H9 (cell line): ENCODE measurements around the gene GGA2. TPM values are rescaled to one million over a fixed set of nuclear protein-coding genes. Genes with fewer than 3 reads are reported as not detected.

Experiments
- DNase-seq: peaks from one replicate; pipeline ENCODE4 v3.0.0-alpha.2; 2017
- H2AFZ ChIP-seq: one replicate; pipeline ENCODE4 v1.6.1; 2013; ENCODE audit warnings: mild to moderate bottlenecking, low read length, control low read depth, moderate library complexity
- H2AK5ac ChIP-seq: 2 replicates; pipeline ENCODE4 v1.6.1; 2013; ENCODE audit warnings: low read length, control low read depth, mixed read lengths; ENCODE audit not compliant: insufficient read length
- H2BK120ac ChIP-seq: one replicate; pipeline ENCODE4 v1.6.1; 2013; ENCODE audit warnings: low read depth, mild to moderate bottlenecking, low read length, control low read depth, inconsistent platforms; ENCODE audit not compliant: poor library complexity, severe bottlenecking
- H2BK12ac ChIP-seq: 2 replicates; pipeline ENCODE4 v1.6.1; 2013; ENCODE audit warnings: low read length, control low read depth, mixed read lengths, low read depth; ENCODE audit not compliant: insufficient read length
- H2BK15ac ChIP-seq: 2 replicates; pipeline ENCODE4 v1.6.1; 2013; ENCODE audit warnings: low read depth, low read length, control low read depth
- H2BK20ac ChIP-seq: one replicate; pipeline ENCODE4 v1.6.1; 2013; ENCODE audit warnings: low read depth, mild to moderate bottlenecking, low read length, control low read depth, inconsistent platforms; ENCODE audit not compliant: poor library complexity, severe bottlenecking
- H2BK5ac ChIP-seq: 2 replicates; pipeline ENCODE4 v1.6.1; 2013; ENCODE audit warnings: low read length, control low read depth, mixed read lengths; ENCODE audit not compliant: insufficient read length
- H3K14ac ChIP-seq: 2 replicates; pipeline ENCODE4 v1.6.1; 2013; ENCODE audit warnings: low read length, control low read depth; ENCODE audit not compliant: insufficient read depth
- H3K18ac ChIP-seq: 2 replicates; pipeline ENCODE4 v1.6.1; 2013; ENCODE audit warnings: low read depth, mild to moderate bottlenecking, mixed read lengths, low read length, control low read depth; ENCODE audit not compliant: insufficient read length
- H3K23ac ChIP-seq: 2 replicates; pipeline ENCODE4 v1.6.1; 2013; ENCODE audit warnings: low read length, control low read depth, mixed read lengths, low read depth; ENCODE audit not compliant: insufficient read length
- H3K23me2 ChIP-seq: 2 replicates; pipeline ENCODE4 v1.6.1; 2013; ENCODE audit warnings: low read depth, mild to moderate bottlenecking, mixed read lengths, low read length, control low read depth; ENCODE audit not compliant: insufficient read length, poor library complexity, severe bottlenecking
- H3K27ac ChIP-seq: 2 replicates; pipeline ENCODE4 v1.5.1; 2013; ENCODE audit warnings: low read length, control low read depth, mixed read lengths, low read depth; ENCODE audit not compliant: insufficient read length
- H3K27me3 ChIP-seq: 2 replicates; pipeline ENCODE4 v1.6.1; 2013; ENCODE audit warnings: low read length, control low read depth, inconsistent platforms; ENCODE audit not compliant: insufficient read depth
- H3K4ac ChIP-seq: 2 replicates; pipeline ENCODE4 v1.6.1; 2013; ENCODE audit warnings: low read depth, mild to moderate bottlenecking, control low read depth, inconsistent platforms, low read length, moderate library complexity
- H3K4me1 ChIP-seq: 2 replicates; pipeline ENCODE4 v1.6.1; 2013; ENCODE audit warnings: low read length, control low read depth, inconsistent platforms; ENCODE audit not compliant: insufficient read depth
- H3K4me2 ChIP-seq: 2 replicates; pipeline ENCODE4 v1.6.1; 2013; ENCODE audit warnings: low read length, control low read depth, mixed read lengths; ENCODE audit not compliant: insufficient read length, insufficient read depth
- H3K56ac ChIP-seq: 2 replicates; pipeline ENCODE4 v1.6.1; 2013; ENCODE audit warnings: low read depth, mild to moderate bottlenecking, mixed read lengths, low read length, control low read depth; ENCODE audit not compliant: insufficient read length
- H3K79me1 ChIP-seq: 2 replicates; pipeline ENCODE4 v1.6.1; 2013; ENCODE audit warnings: low read depth, mild to moderate bottlenecking, moderate library complexity, low read length, control low read depth, inconsistent platforms; ENCODE audit not compliant: insufficient read depth, poor library complexity, severe bottlenecking
- H3K79me2 ChIP-seq: 2 replicates; pipeline ENCODE4 v1.6.1; 2013; ENCODE audit warnings: low read length, control low read depth, inconsistent platforms; ENCODE audit not compliant: insufficient read depth
- H3K9ac ChIP-seq: 2 replicates; pipeline ENCODE4 v1.6.1; 2013; ENCODE audit warnings: low read length, control low read depth, mixed read lengths; ENCODE audit not compliant: insufficient read length; ENCODE audit errors: extremely low read depth
- H3K9me3 ChIP-seq: one replicate; pipeline ENCODE4 v1.6.1; 2013; ENCODE audit warnings: low read depth, low read length, inconsistent platforms; ENCODE audit not compliant: control insufficient read depth
- H3T11ph ChIP-seq: one replicate; pipeline ENCODE4 v1.6.1; 2013; ENCODE audit warnings: mild to moderate bottlenecking, low read length, control low read depth, inconsistent platforms
- H4K20me1 ChIP-seq: one replicate; pipeline ENCODE4 v1.6.1; 2013; ENCODE audit not compliant: control insufficient read depth, insufficient read length, insufficient read depth
- H4K5ac ChIP-seq: 2 replicates; pipeline ENCODE4 v1.6.1; 2013; ENCODE audit warnings: low read depth, mild to moderate bottlenecking, mixed read lengths, low read length, control low read depth; ENCODE audit not compliant: insufficient read length
- H4K8ac ChIP-seq: replicated peaks from 2 replicates; pipeline ENCODE4 v1.6.1; 2013; ENCODE audit warnings: low read length, control low read depth, mixed read lengths, low read depth; ENCODE audit not compliant: insufficient read length
- H4K91ac ChIP-seq: 2 replicates; pipeline ENCODE4 v1.6.1; 2013; ENCODE audit warnings: low read depth, mild to moderate bottlenecking, moderate library complexity, mixed read lengths, low read length, control low read depth; ENCODE audit not compliant: insufficient read length
- H3K27ac Mint-ChIP-seq, 3 experiments: 2 replicates in 2 of 3; 3 replicates in 1 of 3; pipeline ENCODE4 v1.8.0; 2020 to 2021; ENCODE audit warnings: mixed read lengths in 3 of 3, mild to moderate bottlenecking in 1 of 3, moderate library complexity in 1 of 3
- H3K27me3 Mint-ChIP-seq: 2 replicates; pipeline ENCODE4 v1.8.0; 2021; ENCODE audit warnings: low read depth, mild to moderate bottlenecking, moderate library complexity, mixed read lengths
- H3K36me3 Mint-ChIP-seq, 3 experiments: 2 replicates in 2 of 3; 3 replicates in 1 of 3; pipeline ENCODE4 v1.8.0; 2020 to 2021; ENCODE audit warnings: low read depth in 3 of 3, mixed read lengths in 3 of 3; ENCODE audit not compliant: insufficient read depth in 1 of 3
- H3K4me1 Mint-ChIP-seq, 2 experiments: 2 replicates each; pipeline ENCODE4 v1.8.0; 2020; ENCODE audit warnings: mixed read lengths in 2 of 2
- H3K4me3 Mint-ChIP-seq, 2 experiments: 2 replicates in 1 of 2; 3 replicates in 1 of 2; pipeline ENCODE4 v1.8.0; 2020 to 2021; ENCODE audit warnings: mild to moderate bottlenecking in 2 of 2, mixed read lengths in 2 of 2, moderate library complexity in 1 of 2
- H3K9me3 Mint-ChIP-seq, 2 experiments: 2 replicates in 1 of 2; 3 replicates in 1 of 2; pipeline ENCODE4 v1.8.0; 2020; ENCODE audit warnings: mild to moderate bottlenecking in 2 of 2, mixed read lengths in 2 of 2, moderate library complexity in 1 of 2
- CTCF ChIP-seq: fragments of 200-600 bp; sonication (generic); conservative IDR thresholded peaks from 3 replicates; pipeline ENCODE4 v1.8.0; 2021; ENCODE audit warnings: antibody characterized with exemption, mild to moderate bottlenecking
- WGBS: extraction: QIAGEN DNeasy Blood & Tissue Kit; methylation state at CpG from one replicate; pipeline ENCODE4 v1.1.7; 2013; ENCODE audit warnings: missing lambda C conversion rate, low lambda C conversion rate, mixed read lengths; ENCODE audit not compliant: insufficient read length; ENCODE audit errors: extremely low coverage; 5-methylcytosine and 5-hydroxymethylcytosine counted together
- total RNA-seq: library from RNA; stranded (reverse); gene quantifications from 2 replicates; pipeline ENCODE4 v1.2.1, GENCODE V29; 2021

Gene GGA2
- total RNA-seq, 1 experiment from 2014 or later: 143 TPM

DNA sequence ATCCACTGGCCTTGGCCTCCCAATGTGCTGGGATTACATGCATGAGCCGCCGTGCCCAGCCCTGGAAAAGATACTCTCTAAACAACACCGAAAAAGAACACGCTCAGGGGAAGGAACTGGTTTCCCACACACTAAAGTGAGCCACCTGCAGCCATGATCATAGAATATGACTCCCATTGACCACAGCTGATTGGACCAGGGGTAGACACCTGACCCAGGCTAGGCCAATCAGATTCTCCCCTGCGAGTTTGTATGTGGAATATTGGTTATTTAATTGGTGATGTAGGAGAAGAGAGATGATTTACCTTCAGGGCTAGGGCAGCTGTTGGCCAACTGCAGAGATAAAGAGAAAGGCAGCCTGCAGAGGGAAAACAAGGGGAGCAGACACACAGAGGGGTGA is 9.0 kb upstream of the GGA2 start:
- Histone ChIP-seq H3K18ac (no peak overlapping the region), H3K56ac (no peak overlapping the region), H4K5ac (no peak overlapping the region), H3K9me3 (no peaks in the 10 kb centered on the region), H3K4me1 (no peaks in the 10 kb centered on the region), H3K4ac (no peak overlapping the region), H3K79me2 (no peaks in the 10 kb centered on the region), H2BK12ac (no peak overlapping the region), H4K8ac (no peak overlapping the region), H4K20me1 (no peaks in the 10 kb centered on the region), H3K23me2 (no peaks in the 10 kb centered on the region), H3T11ph (no peak overlapping the region), H2AFZ (no peak overlapping the region), H3K27ac (no peak overlapping the region), H3K27me3 (no peaks in the 10 kb centered on the region), H3K9ac (no peak overlapping the region), H2AK5ac (no peak overlapping the region), H2BK5ac (no peak overlapping the region), H3K79me1 (no peaks in the 10 kb centered on the region), H2BK15ac (no peak overlapping the region), H3K14ac (no peak overlapping the region), H2BK20ac (no peak overlapping the region), H2BK120ac (no peak overlapping the region), H3K4me2 (no peak overlapping the region), H4K91ac (no peak overlapping the region), H3K23ac (no peak overlapping the region)
- no peak for DNase-seq
- Mint-ChIP-seq H3K36me3 (peaks cover 25 to 68% (median 47%) of the 10 kb centered on the region in 3 experiments), H3K4me3 (no peak overlapping the region), H3K27ac (0 out of 7 replicates have a peak overlapping the region, but pooled peaks of 1 of the 3 experiments have one; percentile 39), H3K9me3 (no peaks in the 10 kb centered on the region; a peak in 1 of 5 replicates), H3K27me3 (no peaks in the 10 kb centered on the region), H3K4me1 (no peaks in the 10 kb centered on the region)
- TF ChIP-seq CTCF: no peak
- no CpG with 5 or more reads among the region's 5 CpGs for WGBS
